T-helper 2 cell treated with Interferon-gamma antibody and Interleukin-4, amounts not matched to agents 5 μg/mL and 100 μg/mL, for 36 hours (primary cell): ENCODE data around the gene CAMK2A.

ENCODE experiments used
- DNase-seq: peaks from one replicate; pipeline ENCODE4 v3.0.0; 2021; ENCODE audit warnings: low spot score
- H3K27ac Mint-ChIP-seq: one replicate; pipeline ENCODE4 v1.8.0; 2021; ENCODE audit warnings: mild to moderate bottlenecking, mixed read lengths
- H3K27me3 Mint-ChIP-seq: one replicate; pipeline ENCODE4 v1.8.0; 2021; ENCODE audit warnings: low read depth, mixed read lengths
- H3K36me3 Mint-ChIP-seq: one replicate; pipeline ENCODE4 v1.8.0; 2021; ENCODE audit warnings: low read depth, mixed read lengths
- H3K4me1 Mint-ChIP-seq: one replicate; pipeline ENCODE4 v1.8.0; 2021; ENCODE audit warnings: low read depth, mixed read lengths
- H3K4me3 Mint-ChIP-seq: one replicate; pipeline ENCODE4 v1.8.0; 2022; ENCODE audit warnings: mild to moderate bottlenecking, moderate library complexity, mixed read lengths
- H3K9me3 Mint-ChIP-seq: one replicate; pipeline ENCODE4 v1.8.0; 2021; ENCODE audit warnings: mixed read lengths

Gene CAMK2A

GRCh38 chr5:150227036-150227435 lies 62.5 kb downstream of the CAMK2A start:
- Mint-ChIP-seq H3K9me3 (no peaks in the 10 kb centered on the region), H3K27me3 (no peaks in the 10 kb centered on the region), H3K4me1 (no peaks in the 10 kb centered on the region)

DNA sequence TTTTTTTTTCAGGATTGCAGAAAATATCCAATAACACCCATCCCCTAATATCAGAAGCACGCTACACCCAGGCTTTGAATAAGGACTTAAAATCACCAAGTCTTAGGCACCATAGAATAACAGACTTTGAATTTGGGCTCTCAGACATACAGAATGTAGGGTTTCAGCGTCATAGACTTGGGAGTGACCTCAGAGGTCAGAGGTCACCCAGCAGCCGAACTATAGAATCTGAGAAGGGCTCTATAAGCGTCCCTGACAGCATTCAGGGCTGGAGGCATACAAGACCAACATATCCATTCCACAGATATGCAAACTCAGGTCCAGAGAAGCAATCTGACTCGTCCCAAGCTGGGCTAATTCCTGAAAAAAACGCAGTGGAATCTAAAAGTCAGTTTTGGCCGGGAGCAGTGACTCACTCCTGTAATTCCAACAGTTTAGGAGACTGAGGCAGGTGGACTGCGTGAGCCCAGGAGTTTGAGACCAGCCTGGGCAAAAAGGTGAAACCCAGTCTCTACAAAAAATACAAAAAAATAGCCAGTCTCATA lies 65.0 kb downstream of the CAMK2A start:
- no peak overlapping the region for H3K27ac Mint-ChIP-seq
- H3K9me3 Mint-ChIP-seq: no peaks in the 10 kb centered on the region
- H3K4me3 Mint-ChIP-seq: no peak overlapping the region
- H3K36me3 Mint-ChIP-seq: no peaks in the 10 kb centered on the region
- DNase-seq: no peak
- no peaks in the 10 kb centered on the region for H3K4me1 Mint-ChIP-seq
- no peaks in the 10 kb centered on the region for H3K27me3 Mint-ChIP-seq

More at GRCh38 chr5:150227036-150227435, 62.5 kb downstream of the CAMK2A start:
- H3K27ac Mint-ChIP-seq: no peak overlapping the region
- no peak for DNase-seq
- H3K4me3 Mint-ChIP-seq: no peak overlapping the region
- H3K36me3 Mint-ChIP-seq: no peaks in the 10 kb centered on the region

DNA sequence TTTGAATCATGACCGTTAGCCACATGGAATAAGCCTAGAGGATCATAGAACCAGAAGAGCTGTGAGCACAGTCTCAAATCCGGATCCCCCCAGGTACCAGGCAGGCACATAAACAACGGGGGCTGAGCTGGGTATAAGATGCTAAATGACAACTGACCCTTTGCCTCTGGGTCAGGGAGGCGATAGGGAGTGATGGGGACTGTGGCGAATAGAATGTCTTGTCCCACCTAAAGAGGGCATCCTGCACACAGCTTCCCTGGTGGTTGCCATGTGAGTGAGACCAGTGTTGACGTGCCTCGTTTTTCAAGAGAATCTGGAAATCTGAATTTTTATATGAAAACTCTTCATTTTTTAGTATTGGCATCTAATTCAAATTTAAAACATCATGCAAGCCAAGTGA lies 66.1 kb downstream of the CAMK2A start:
- Mint-ChIP-seq H3K36me3 (no peaks in the 10 kb centered on the region), H3K9me3 (no peaks in the 10 kb centered on the region), H3K4me3 (no peak overlapping the region), H3K27ac (no peak overlapping the region), H3K4me1 (no peaks in the 10 kb centered on the region), H3K27me3 (no peaks in the 10 kb centered on the region)
- DNase-seq: no peak

- no peak for DNase-seq
- Mint-ChIP-seq H3K27me3 (no peaks in the 10 kb centered on the region), H3K4me3 (no peak overlapping the region), H3K27ac (no peak overlapping the region), H3K4me1 (peaks cover 1% of the 10 kb centered on the region), H3K36me3 (no peaks in the 10 kb centered on the region), H3K9me3 (no peaks in the 10 kb centered on the region)
Observed at GRCh38 chr5:150222906-150223305, 66.7 kb downstream of the CAMK2A start.

DNA sequence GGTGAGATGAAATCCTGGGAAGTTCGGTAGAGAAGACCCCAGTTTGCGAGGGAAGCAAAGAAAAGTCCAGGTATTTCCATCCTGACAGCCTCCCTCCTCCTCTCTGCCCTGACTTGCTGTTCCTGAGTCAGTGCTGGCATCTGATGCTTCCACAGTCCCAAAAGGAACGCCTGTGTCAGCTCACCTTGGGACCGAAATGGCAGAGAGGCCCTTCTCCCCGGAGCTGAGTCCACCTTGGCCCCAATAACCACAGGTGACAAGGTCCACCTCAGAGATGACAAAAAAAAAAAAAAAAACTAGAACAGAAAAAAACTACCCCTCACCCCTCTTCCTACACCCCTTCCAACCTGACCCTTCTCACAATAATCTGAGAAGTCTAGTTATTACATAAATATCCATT lies 68.1 kb downstream of the CAMK2A start:
- Mint-ChIP-seq H3K4me3 (no peak overlapping the region), H3K9me3 (no peaks in the 10 kb centered on the region), H3K27ac (no peak overlapping the region)

DNA sequence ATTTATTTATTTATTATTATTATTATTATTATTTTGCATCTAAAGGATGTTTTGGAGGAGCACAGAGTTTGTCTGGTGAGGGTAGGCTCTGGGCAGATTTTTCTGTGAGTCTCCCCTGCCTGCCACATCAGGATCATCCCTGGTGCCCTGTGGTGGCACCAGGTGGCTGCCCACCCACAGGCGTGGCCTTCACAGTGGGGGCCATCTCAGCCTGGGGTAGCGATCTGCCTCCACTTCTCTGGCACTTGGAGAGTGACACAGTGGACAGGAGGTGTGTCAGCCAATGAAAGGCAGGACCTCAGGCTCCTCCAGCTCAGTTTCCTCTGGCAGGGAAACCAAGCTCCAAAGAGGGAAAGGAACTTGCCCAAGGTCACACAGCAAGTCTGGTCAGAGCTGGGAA lies 69.7 kb downstream of the CAMK2A start:
- H3K4me3 Mint-ChIP-seq: no peak overlapping the region
- no peak overlapping the region for H3K27ac Mint-ChIP-seq
- H3K4me1 Mint-ChIP-seq: peaks cover 1% of the 10 kb centered on the region
- DNase-seq: no peak
- no peaks in the 10 kb centered on the region for H3K9me3 Mint-ChIP-seq
- H3K36me3 Mint-ChIP-seq: no peaks in the 10 kb centered on the region
- H3K27me3 Mint-ChIP-seq: peaks cover 3% of the 10 kb centered on the region

More for the DNA sequence above, 68.1 kb downstream of the CAMK2A start:
- Mint-ChIP-seq H3K36me3 (no peaks in the 10 kb centered on the region), H3K4me1 (peaks cover 1% of the 10 kb centered on the region), H3K27me3 (peaks cover 3% of the 10 kb centered on the region)
- DNase-seq: no peak

DNA sequence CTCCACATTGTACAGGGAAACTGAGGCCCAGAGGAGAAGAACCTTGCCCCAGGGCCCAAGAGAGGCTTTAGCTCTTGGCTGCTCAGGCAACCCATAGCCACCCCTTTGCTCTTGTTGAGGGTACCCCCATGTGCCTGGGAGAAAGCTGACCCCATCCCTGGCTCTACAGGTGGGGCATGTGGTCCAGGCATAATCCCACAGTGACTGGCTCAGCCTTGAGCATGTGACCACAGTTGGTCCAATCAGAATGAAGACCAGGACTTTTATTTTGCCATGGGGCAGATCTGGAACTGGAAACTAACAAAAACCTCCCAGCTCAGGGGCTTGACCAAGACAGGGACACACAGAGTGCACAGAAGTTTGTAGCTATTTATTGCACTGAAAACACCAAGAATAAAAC lies 70.4 kb downstream of the CAMK2A start:
- H3K4me1 Mint-ChIP-seq: peaks cover 1% of the 10 kb centered on the region
- no peak overlapping the region for H3K27ac Mint-ChIP-seq
- no peak for DNase-seq
- no peak overlapping the region for H3K4me3 Mint-ChIP-seq
- H3K27me3 Mint-ChIP-seq: peaks cover 3% of the 10 kb centered on the region
- no peaks in the 10 kb centered on the region for H3K9me3 Mint-ChIP-seq
- no peaks in the 10 kb centered on the region for H3K36me3 Mint-ChIP-seq

DNA sequence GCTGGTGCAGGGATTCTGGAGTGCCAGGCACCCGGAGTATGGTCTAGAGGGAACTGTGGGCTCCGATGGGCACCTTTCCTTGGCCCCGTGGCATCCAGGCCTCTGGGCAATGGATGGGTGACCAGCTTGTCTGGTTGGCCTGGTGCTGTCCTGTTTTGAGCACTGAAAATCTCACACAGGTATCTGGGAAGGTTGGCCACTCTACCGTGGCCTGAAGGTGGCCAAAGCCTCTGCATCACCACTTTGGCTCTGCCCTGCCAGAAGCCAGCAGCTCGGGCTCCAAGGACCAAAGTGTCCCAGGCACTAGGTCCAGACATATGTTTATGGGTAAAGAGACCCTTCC lies 70.9 kb downstream of the CAMK2A start:
- no peak overlapping the region for H3K27ac Mint-ChIP-seq
- H3K9me3 Mint-ChIP-seq: no peaks in the 10 kb centered on the region
- no peak for DNase-seq
- no peaks in the 10 kb centered on the region for H3K36me3 Mint-ChIP-seq
- peaks cover 1% of the 10 kb centered on the region for H3K4me1 Mint-ChIP-seq
- H3K4me3 Mint-ChIP-seq: no peak overlapping the region
- peaks cover 3% of the 10 kb centered on the region for H3K27me3 Mint-ChIP-seq

- peak; percentile 63 for DNase-seq
- no peaks in the 10 kb centered on the region for H3K36me3 Mint-ChIP-seq
- peaks cover 3% of the 10 kb centered on the region for H3K27me3 Mint-ChIP-seq
- H3K4me3 Mint-ChIP-seq: no peak overlapping the region
- H3K4me1 Mint-ChIP-seq: peaks cover 1% of the 10 kb centered on the region
- H3K27ac Mint-ChIP-seq: no peak overlapping the region
- H3K9me3 Mint-ChIP-seq: no peaks in the 10 kb centered on the region
Observed at GRCh38 chr5:150217873-150218692, 71.5 kb downstream of the CAMK2A start.

- Mint-ChIP-seq H3K9me3 (no peaks in the 10 kb centered on the region), H3K27me3 (peaks cover 3% of the 10 kb centered on the region), H3K27ac (no peak overlapping the region), H3K4me1 (peaks cover 1% of the 10 kb centered on the region), H3K4me3 (no peak overlapping the region), H3K36me3 (no peaks in the 10 kb centered on the region)
- no peak for DNase-seq
Observed at GRCh38 chr5:150217038-150217437, 72.5 kb downstream of the CAMK2A start.

GRCh38 chr5:150215979-150216944 lies 73.3 kb downstream of the CAMK2A start:
- Mint-ChIP-seq H3K4me1 (peaks cover 1% of the 10 kb centered on the region), H3K4me3 (no peak overlapping the region), H3K9me3 (no peaks in the 10 kb centered on the region), H3K36me3 (no peaks in the 10 kb centered on the region), H3K27ac (no peak overlapping the region), H3K27me3 (peaks cover 3% of the 10 kb centered on the region)
- DNase-seq: no peak

- no peak overlapping the region for H3K4me3 Mint-ChIP-seq
- no peak overlapping the region for H3K27ac Mint-ChIP-seq
- H3K4me1 Mint-ChIP-seq: peaks cover 2% of the 10 kb centered on the region
- DNase-seq: no peak
- H3K27me3 Mint-ChIP-seq: peaks cover 3% of the 10 kb centered on the region
- no peaks in the 10 kb centered on the region for H3K36me3 Mint-ChIP-seq
- H3K9me3 Mint-ChIP-seq: no peaks in the 10 kb centered on the region
Observed at GRCh38 chr5:150214289-150214688, 75.3 kb downstream of the CAMK2A start.

DNA sequence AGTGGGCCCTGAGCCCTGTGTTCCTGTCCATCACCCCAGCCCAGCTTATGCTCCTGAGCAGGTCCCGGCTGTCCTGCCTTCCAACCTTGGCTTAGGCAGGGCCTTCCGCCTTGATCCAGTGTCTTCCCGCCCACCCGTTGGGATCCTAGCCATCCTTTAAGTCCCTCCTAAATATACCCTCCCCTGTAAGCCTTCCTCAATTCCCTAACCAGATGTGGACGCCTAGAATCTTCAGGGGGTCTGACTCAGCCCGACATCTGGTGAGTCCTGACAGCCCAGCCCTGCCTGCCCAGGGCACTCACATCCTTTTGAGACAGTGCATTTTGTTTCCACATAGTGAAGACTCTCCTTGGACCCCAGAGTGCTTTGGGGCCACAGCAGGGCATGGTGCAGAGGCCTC lies 76.0 kb downstream of the CAMK2A start:
- H3K4me3 Mint-ChIP-seq: no peak overlapping the region
- H3K9me3 Mint-ChIP-seq: no peaks in the 10 kb centered on the region
- H3K27ac Mint-ChIP-seq: no peak overlapping the region
- peaks cover 5% of the 10 kb centered on the region for H3K27me3 Mint-ChIP-seq
- H3K4me1 Mint-ChIP-seq: peaks cover 6% of the 10 kb centered on the region
- DNase-seq: no peak
- no peaks in the 10 kb centered on the region for H3K36me3 Mint-ChIP-seq
